ENCODE measurements around the gene FLNC. TPM values are rescaled to one million over a fixed set of nuclear protein-coding genes. Genes with fewer than 3 reads are reported as not detected.

The FLNC gene
- total RNA-seq, 2 experiments from 2014 or later = 0.14 to 0.16 TPM

- no peak for TF ChIP-seq CTCF (IDR thresholded peaks at IDR 0.05)
- ChIA-PET POLR2A (interaction anchor here (0.5 to 1.5 kb wide), 8 partner anchors 19 to 192 kb away, joined by 3 to 7 read pairs (median 3); no protein-coding TSS in a partner anchor), CTCF (interaction anchor here (0.6 to 5.1 kb wide), 19 partner anchors 9 to 388 kb away, joined by 3 to 100 read pairs (median 5); partner anchors contain the start of gene CCDC136)
- peaks cover 6% of the 10 kb centered on the region for H3K36me3 Mint-ChIP-seq (ENCODE audit: low read depth)
- H3K4me1 Mint-ChIP-seq (ENCODE audit: low read depth) = peaks cover 21% of the 10 kb centered on the region
- peak; percentile 93 for ATAC-seq
- H3K9me3 Mint-ChIP-seq = no peaks in the 10 kb centered on the region
- peaks cover under 1% of the 10 kb centered on the region for H3K27me3 Mint-ChIP-seq
- intact Hi-C loops (cut with micrococcal nuclease) = no loop called here
- DNase-seq = peak; percentile 99
- peak within 1 kb of the TSS; percentile 85 for H3K4me3 Mint-ChIP-seq
- peak within 1 kb of the TSS; percentile 87 for H3K27ac Mint-ChIP-seq
Observed at GRCh38 chr7:128862571-128863432, 32.6 kb downstream of the FLNC start, which contains the start of gene ATP6V1F. Gene ATP6V1F, plus strand, starts transcription at chr7:128862856. Its CDS starts 49 bp downstream, at chr7:128862905.

GRCh38 chr7:128863433-128863989, 33.3 kb downstream of the FLNC start:
- DNase-seq (peak; percentile 67), ATAC-seq (peak; percentile 37)
- H3K27ac Mint-ChIP-seq = peak overlapping the region; percentile 87
- no peaks in the 10 kb centered on the region for H3K9me3 Mint-ChIP-seq
- H3K36me3 Mint-ChIP-seq (ENCODE audit: low read depth) = peaks cover 8% of the 10 kb centered on the region
- intact Hi-C loops (cut with micrococcal nuclease) = no loop called here
- TF ChIP-seq CTCF (IDR thresholded peaks at IDR 0.05) = peak; percentile 60
- ChIA-PET CTCF (interaction anchor here (0.9 to 5.1 kb wide), 17 partner anchors 8 to 355 kb away, joined by 3 to 100 read pairs (median 5); no protein-coding TSS in a partner anchor), POLR2A (interaction anchor here (0.5 to 1.5 kb wide), 5 partner anchors 18 to 191 kb away, joined by 3 to 7 read pairs (median 4); no protein-coding TSS in a partner anchor)
- H3K4me3 Mint-ChIP-seq = peak overlapping the region; percentile 85
- peaks cover 1% of the 10 kb centered on the region for H3K27me3 Mint-ChIP-seq
- H3K4me1 Mint-ChIP-seq (ENCODE audit: low read depth) = peaks cover 22% of the 10 kb centered on the region

- no peaks in the 10 kb centered on the region for H3K9me3 Mint-ChIP-seq
- ChIA-PET CTCF (interaction anchor here (1.2 kb wide), 1 partner anchor 227 kb away, joined by 4 read pairs; no protein-coding TSS in a partner anchor), POLR2A (no interaction called here)
- H3K27ac Mint-ChIP-seq = no peak overlapping the region
- peaks cover 1% of the 10 kb centered on the region for H3K27me3 Mint-ChIP-seq
- intact Hi-C loops (cut with micrococcal nuclease) = no loop called here
- ATAC-seq (no peak), DNase-seq (no peak)
- no peak for TF ChIP-seq CTCF (IDR thresholded peaks at IDR 0.05)
- H3K4me3 Mint-ChIP-seq = no peak overlapping the region
- peaks cover 8% of the 10 kb centered on the region for H3K36me3 Mint-ChIP-seq (ENCODE audit: low read depth)
- H3K4me1 Mint-ChIP-seq (ENCODE audit: low read depth) = peaks cover 26% of the 10 kb centered on the region
Observed at GRCh38 chr7:128865303-128865702, 35.1 kb downstream of the FLNC start.

- no peak overlapping the region for H3K27ac Mint-ChIP-seq
- ChIA-PET CTCF (interaction anchor here (1.2 to 3.3 kb wide), 2 partner anchors 17 to 226 kb away, joined by 4 to 26 read pairs; no protein-coding TSS in a partner anchor), POLR2A (no interaction called here)
- peaks cover 26% of the 10 kb centered on the region for H3K4me1 Mint-ChIP-seq (ENCODE audit: low read depth)
- no peak for DNase-seq
- no peaks in the 10 kb centered on the region for H3K9me3 Mint-ChIP-seq
- H3K36me3 Mint-ChIP-seq (ENCODE audit: low read depth) = peaks cover 8% of the 10 kb centered on the region
- no peak for ATAC-seq
- H3K27me3 Mint-ChIP-seq = peaks cover 3% of the 10 kb centered on the region
- no peak for TF ChIP-seq CTCF (IDR thresholded peaks at IDR 0.05)
- no peak overlapping the region for H3K4me3 Mint-ChIP-seq
- intact Hi-C loops (cut with micrococcal nuclease) = no loop called here
Observed at GRCh38 chr7:128865996-128866877, 36.0 kb downstream of the FLNC start.
